ENCODE results near the gene GRIN2A. TPM values are rescaled to one million over a fixed set of nuclear protein-coding genes. Genes with fewer than 3 reads are reported as not detected.

GRIN2A gene
- total and polyA plus RNA-seq, 2 experiments from 2014 or later: 0.42 to 5.5 TPM

DNA sequence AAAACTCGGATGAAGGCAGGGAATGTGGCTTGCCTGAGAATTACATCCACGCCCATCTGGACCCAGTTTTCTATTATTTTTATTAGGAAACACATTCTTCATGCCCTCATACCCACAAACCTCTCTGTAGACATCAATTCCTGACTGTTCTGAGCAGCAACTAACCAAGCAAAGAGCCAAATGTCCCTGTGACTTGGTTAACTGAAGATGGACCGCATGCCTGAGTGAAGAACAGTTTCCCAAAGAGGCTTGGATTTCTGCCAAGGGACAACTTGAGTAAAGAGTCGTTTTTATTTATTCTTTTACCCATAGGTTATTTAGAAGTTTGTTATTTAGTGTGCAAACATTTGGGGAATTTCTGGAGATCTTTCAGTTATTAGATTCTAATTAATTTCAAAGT lies 259.8 kb downstream of the GRIN2A start:
- H3K4me1 ChIP-seq (ENCODE audit: low read depth): no peaks in the 10 kb centered on the region
- no peak for DNase-seq (ENCODE audit: low read depth in 1 of 2, low spot score in 1 of 2)
- no peaks in the 10 kb centered on the region for H3K36me3 ChIP-seq
- no peak overlapping the region for H3K4me3 ChIP-seq
- no peaks in the 10 kb centered on the region for H3K27me3 ChIP-seq
- H3K27ac ChIP-seq: no peak overlapping the region
- no peak for TF ChIP-seq CTCF (IDR thresholded peaks at IDR 0.05; ENCODE audit: low read depth, low read length)
- H3K9me3 ChIP-seq (ENCODE audit: low read depth): no peaks in the 10 kb centered on the region

DNA sequence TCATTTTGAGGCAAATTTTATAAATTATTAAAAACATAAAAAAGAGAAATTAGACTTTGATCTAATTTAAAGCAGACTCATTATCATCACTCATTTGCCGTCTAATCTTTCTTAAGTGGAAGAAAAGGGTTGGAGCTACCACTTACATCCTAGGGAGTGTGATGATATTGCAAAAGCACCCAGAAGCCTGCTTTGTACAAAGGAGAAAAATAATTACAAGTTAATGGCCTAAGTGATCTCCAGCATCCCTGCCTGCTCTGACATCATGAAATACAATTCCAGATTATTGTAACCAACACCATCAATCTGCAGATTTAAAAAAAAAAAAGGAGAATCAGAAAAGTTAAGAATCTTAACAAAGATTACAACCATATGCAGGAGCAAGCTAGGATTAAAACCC lies 260.2 kb downstream of the GRIN2A start:
- no peak for TF ChIP-seq CTCF (IDR thresholded peaks at IDR 0.05; ENCODE audit: low read depth, low read length)

DNA sequence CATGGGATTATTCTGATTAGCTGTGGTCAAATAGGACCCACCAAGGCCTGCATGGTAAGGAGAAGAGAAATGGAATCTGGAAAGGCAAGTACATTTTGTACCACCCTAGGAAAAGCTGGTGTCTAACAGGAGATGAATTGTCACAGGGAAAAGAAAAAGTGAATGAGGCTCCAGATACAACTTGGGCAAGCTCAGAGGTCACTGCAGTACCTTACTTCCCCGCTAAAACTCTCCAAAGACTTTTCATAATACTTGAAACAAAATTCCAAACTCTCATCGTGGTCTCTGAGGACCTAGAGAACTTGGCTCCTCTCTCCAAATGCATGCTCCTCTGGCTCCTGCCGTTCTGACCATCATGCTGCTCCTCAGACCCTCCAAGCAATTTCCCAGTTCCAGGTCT lies 262.8 kb downstream of the GRIN2A start:
- no peaks in the 10 kb centered on the region for H3K27me3 ChIP-seq
- no peak for TF ChIP-seq CTCF (IDR thresholded peaks at IDR 0.05; ENCODE audit: low read depth, low read length)
- no peak overlapping the region for H3K27ac ChIP-seq
- no peak overlapping the region for H3K4me3 ChIP-seq
- H3K9me3 ChIP-seq (ENCODE audit: low read depth): no peaks in the 10 kb centered on the region
- H3K4me1 ChIP-seq (ENCODE audit: low read depth): no peaks in the 10 kb centered on the region
- no peaks in the 10 kb centered on the region for H3K36me3 ChIP-seq
- no peak for DNase-seq (ENCODE audit: low read depth in 1 of 2, low spot score in 1 of 2)

More for the DNA sequence above, 260.2 kb downstream of the GRIN2A start:
- H3K4me3 ChIP-seq: no peak overlapping the region
- H3K27ac ChIP-seq: no peak overlapping the region
- no peaks in the 10 kb centered on the region for H3K27me3 ChIP-seq
- no peaks in the 10 kb centered on the region for H3K4me1 ChIP-seq (ENCODE audit: low read depth)
- DNase-seq (ENCODE audit: low read depth in 1 of 2, low spot score in 1 of 2): no peak
- no peaks in the 10 kb centered on the region for H3K9me3 ChIP-seq (ENCODE audit: low read depth)
- no peaks in the 10 kb centered on the region for H3K36me3 ChIP-seq

- peaks cover 4% of the 10 kb centered on the region for H3K4me1 ChIP-seq (ENCODE audit: low read depth)
- no peaks in the 10 kb centered on the region for H3K27me3 ChIP-seq
- H3K4me3 ChIP-seq: no peak overlapping the region
- H3K9me3 ChIP-seq (ENCODE audit: low read depth): no peaks in the 10 kb centered on the region
- no peak overlapping the region for H3K27ac ChIP-seq
- H3K36me3 ChIP-seq: no peaks in the 10 kb centered on the region
- TF ChIP-seq CTCF (IDR thresholded peaks at IDR 0.05; ENCODE audit: low read depth, low read length): no peak
- DNase-seq (ENCODE audit: low read depth in 1 of 2, low spot score in 1 of 2): no peak
Measured at GRCh38 chr16:9917691-9918090, 264.5 kb downstream of the GRIN2A start.

- TF ChIP-seq CTCF (IDR thresholded peaks at IDR 0.05; ENCODE audit: low read depth, low read length): no peak
- H3K4me3 ChIP-seq: no peak overlapping the region
- H3K27me3 ChIP-seq: no peaks in the 10 kb centered on the region
- H3K36me3 ChIP-seq: no peaks in the 10 kb centered on the region
- no peak for DNase-seq (ENCODE audit: low read depth in 1 of 2, low spot score in 1 of 2)
- H3K27ac ChIP-seq: no peak overlapping the region
- peaks cover 4% of the 10 kb centered on the region for H3K4me1 ChIP-seq (ENCODE audit: low read depth)
- no peaks in the 10 kb centered on the region for H3K9me3 ChIP-seq (ENCODE audit: low read depth)
Measured at GRCh38 chr16:9913604-9914326, 268.5 kb downstream of the GRIN2A start.

Data from cardiac muscle cell (in vitro differentiated cells and primary cell).